SK-N-SH (cell line): Measurements from ENCODE around the gene PCF11.

Experiments
- CHD2 ChIP-seq: fragments of 150-350 bp; IDR thresholded peaks from 2 replicates; pipeline ENCODE4 v1.6.1; 2018; ENCODE audit warnings: low read length; ENCODE audit not compliant: partially characterized antibody
- CTCF ChIP-seq: fragments of 200-600 bp; sonication (generic); IDR thresholded peaks from 2 replicates; pipeline ENCODE4 v1.6.1; 2017; ENCODE audit warnings: antibody characterized with exemption, mild to moderate bottlenecking, moderate library complexity
- ELF1 ChIP-seq: IDR thresholded peaks from 2 replicates; pipeline ENCODE4 v1.4.0; 2012
- EP300 ChIP-seq, 2 experiments: IDR thresholded peaks; 2 replicates each; pipeline versions ENCODE4 v1.4.0 to v1.6.1; 2012; ENCODE audit warnings: borderline replicate concordance in 1 of 2, low read depth in 1 of 2, low read length in 1 of 2
- FOXJ3 ChIP-seq: sonication (generic); formaldehyde crosslinking; IDR thresholded peaks from 2 replicates; pipeline ENCODE4 v1.5.1; 2020; ENCODE audit warnings: mild to moderate bottlenecking, missing genetic modification reagents
- GATA2 ChIP-seq: sonication (generic); formaldehyde crosslinking; IDR thresholded peaks from 2 replicates; pipeline ENCODE4 v1.5.0; 2020; ENCODE audit warnings: mild to moderate bottlenecking, missing genetic modification reagents
- MAX ChIP-seq: IDR thresholded peaks from 2 replicates; pipeline ENCODE4 v1.4.0; 2012; ENCODE audit warnings: low read depth
- MEF2A ChIP-seq: IDR thresholded peaks from 2 replicates; pipeline ENCODE4 v1.4.0; 2012; ENCODE audit warnings: low read depth, borderline replicate concordance
- RAD21 ChIP-seq: IDR thresholded peaks from 2 replicates; pipeline ENCODE4 v1.6.1; 2012; ENCODE audit warnings: mild to moderate bottlenecking, low read length
- RFX5 ChIP-seq: IDR thresholded peaks from 2 replicates; pipeline ENCODE4 v1.6.1; 2012; ENCODE audit warnings: mild to moderate bottlenecking, improper control_type of control experiment, low read length
- RXRA ChIP-seq: IDR thresholded peaks from 2 replicates; pipeline ENCODE4 v1.4.0; 2012; ENCODE audit warnings: low read depth, mild to moderate bottlenecking, borderline replicate concordance
- SMC3 ChIP-seq: IDR thresholded peaks from 2 replicates; pipeline ENCODE4 v1.6.1; 2012; ENCODE audit warnings: low read depth, low read length, improper control_type of control experiment
- USF1 ChIP-seq: IDR thresholded peaks from 2 replicates; pipeline ENCODE4 v1.4.0; 2012; ENCODE audit warnings: low read depth, borderline replicate concordance
- YY1 ChIP-seq: IDR thresholded peaks from 2 replicates; pipeline ENCODE4 v1.4.0; 2012; ENCODE audit warnings: low read depth, mild to moderate bottlenecking

- no peak for TF ChIP-seq CTCF
- no peak for TF ChIP-seq MAX
- TF ChIP-seq RFX5 = no peak
- TF ChIP-seq SMC3 = no peak
- no peak for TF ChIP-seq FOXJ3 (CRISPR knock-in tag)
- TF ChIP-seq USF1 = no peak
- TF ChIP-seq MEF2A = no peak
- TF ChIP-seq GATA2 (CRISPR knock-in tag) = no peak
- no peak for TF ChIP-seq RAD21
- TF ChIP-seq ELF1 = no peak
- no peak for TF ChIP-seq YY1
- no peak for TF ChIP-seq CHD2
- TF ChIP-seq RXRA = no peak
- no peak for TF ChIP-seq EP300 (IDR thresholded peaks at IDR 0.05; ENCODE audit: borderline replicate concordance in 1 of 2, low read depth in 1 of 2, low read length in 1 of 2)
Measured at GRCh38 chr11:83200035-83200434, 43.1 kb downstream of the PCF11 start.
